Thyroid gland (tissue), 4 donors: ENCODE data around the gene IPP. TPM values are rescaled to one million over a fixed set of nuclear protein-coding genes. Genes with fewer than 3 reads are reported as not detected.
"Not testable (repeated sequence)": the region's sequence is repeated elsewhere in the genome, so short reads cannot be mapped to it uniquely, and the experiment has no call there.

Source experiments
- DNase-seq, 2 donors: peaks; one replicate each; pipeline ENCODE4 v3.0.0-alpha.2; 2019
- H3K27ac ChIP-seq, 3 donors: fragments of 200-600 bp; sonication (generic); 1 replicate in 2 of 3; 2 replicates in 1 of 3; pipeline ENCODE4 v1.5.1; 2016 to 2019; ENCODE audit warnings: mild to moderate bottlenecking in 1 of 3, moderate library complexity in 1 of 3
- H3K27me3 ChIP-seq: fragments of 200-600 bp; sonication (generic); one replicate; pipeline ENCODE4 v1.5.1; 2019
- H3K36me3 ChIP-seq, 2 donors: fragments of 200-600 bp; sonication (generic); one replicate each; pipeline ENCODE4 v1.5.1; 2016 to 2019
- H3K4me1 ChIP-seq, 2 donors: fragments of 200-600 bp; sonication (generic); one replicate each; pipeline ENCODE4 v1.5.1; 2017 to 2019
- H3K4me3 ChIP-seq, 3 donors: fragments of 200-600 bp; sonication (generic); replicated peaks in 1 of 3; 1 replicate in 2 of 3; 2 replicates in 1 of 3; pipeline ENCODE4 v1.5.1; 2016; ENCODE audit warnings: mild to moderate bottlenecking in 1 of 3
- H3K9me3 ChIP-seq: fragments of 200-600 bp; sonication (generic); one replicate; pipeline ENCODE4 v1.5.1; 2017
- POLR2A ChIP-seq, 2 donors: fragments of 450-650 bp; IDR thresholded peaks; one replicate each; pipeline ENCODE4 v1.6.1; 2017; ENCODE audit warnings: antibody characterized with exemption in 2 of 2, mild to moderate bottlenecking in 2 of 2, moderate library complexity in 1 of 2
- WGBS, 2 donors: methylation state at CpG; one replicate each; pipeline ENCODE4 v1.1.5; 2017; 5-methylcytosine and 5-hydroxymethylcytosine counted together
- intact Hi-C: fragments of 100-400 bp; cut with DNase I; formaldehyde crosslinking; loops from one replicate; pipeline ENCODE4 v1.15.1; 2023
- total RNA-seq, 4 donors: library from RNA; depleted of rRNA; stranded (reverse); fragments of >200 nt; gene quantifications; one replicate each; pipeline ENCODE4 v1.2.3, GENCODE V29; 2016
- TF ChIP-seq, protein P1 (sequence below), 6 experiments: fragments of 200-600 bp in 3 of 6; fragments of 450-650 bp in 3 of 6; sonication (generic) in 3 of 6; IDR thresholded peaks; one replicate each; pipeline ENCODE4 v1.5.1; 2016 to 2019; ENCODE audit warnings: antibody characterized with exemption in 6 of 6, mild to moderate bottlenecking in 2 of 6, inconsistent platforms in 1 of 6, moderate library complexity in 1 of 6

IPP gene
- total RNA-seq, 4 donors from 2014 or later, result 14.9 to 20.1 (median 17.8) TPM

DNA sequence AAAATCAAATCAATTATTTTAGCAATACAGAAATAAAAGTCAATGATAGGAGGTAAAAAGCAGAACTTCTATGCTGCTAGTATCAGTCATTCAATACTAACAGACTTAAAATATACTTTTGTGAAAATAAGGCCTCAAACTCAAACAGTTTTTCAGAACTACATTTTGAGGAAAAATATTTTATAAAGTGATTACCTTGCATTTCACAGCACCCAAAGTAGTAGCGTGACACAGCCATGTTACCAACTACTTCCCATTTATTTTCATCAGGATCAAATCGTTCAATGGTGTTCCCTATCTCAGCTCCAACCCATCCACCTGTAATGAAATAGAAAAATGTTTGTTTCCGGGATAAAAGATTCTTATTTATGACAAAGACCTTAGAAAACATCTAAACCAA, 33.8 kb downstream of the IPP start:
- H3K27ac ChIP-seq, result no peak overlapping the region
- TF ChIP-seq POLR2A (IDR thresholded peaks at IDR 0.05), result no peak
- TF ChIP-seq, protein P1, sequence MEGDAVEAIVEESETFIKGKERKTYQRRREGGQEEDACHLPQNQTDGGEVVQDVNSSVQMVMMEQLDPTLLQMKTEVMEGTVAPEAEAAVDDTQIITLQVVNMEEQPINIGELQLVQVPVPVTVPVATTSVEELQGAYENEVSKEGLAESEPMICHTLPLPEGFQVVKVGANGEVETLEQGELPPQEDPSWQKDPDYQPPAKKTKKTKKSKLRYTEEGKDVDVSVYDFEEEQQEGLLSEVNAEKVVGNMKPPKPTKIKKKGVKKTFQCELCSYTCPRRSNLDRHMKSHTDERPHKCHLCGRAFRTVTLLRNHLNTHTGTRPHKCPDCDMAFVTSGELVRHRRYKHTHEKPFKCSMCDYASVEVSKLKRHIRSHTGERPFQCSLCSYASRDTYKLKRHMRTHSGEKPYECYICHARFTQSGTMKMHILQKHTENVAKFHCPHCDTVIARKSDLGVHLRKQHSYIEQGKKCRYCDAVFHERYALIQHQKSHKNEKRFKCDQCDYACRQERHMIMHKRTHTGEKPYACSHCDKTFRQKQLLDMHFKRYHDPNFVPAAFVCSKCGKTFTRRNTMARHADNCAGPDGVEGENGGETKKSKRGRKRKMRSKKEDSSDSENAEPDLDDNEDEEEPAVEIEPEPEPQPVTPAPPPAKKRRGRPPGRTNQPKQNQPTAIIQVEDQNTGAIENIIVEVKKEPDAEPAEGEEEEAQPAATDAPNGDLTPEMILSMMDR (IDR thresholded peaks at IDR 0.05), result no peak

GRCh38 chr1:45713711-45714110, 36.7 kb downstream of the IPP start:
- no peak overlapping the region for H3K4me3 ChIP-seq
- no peaks in the 10 kb centered on the region for H3K27me3 ChIP-seq
- H3K27ac ChIP-seq, result no peak overlapping the region
- no peaks in the 10 kb centered on the region for H3K4me1 ChIP-seq
- H3K9me3 ChIP-seq, result no peaks in the 10 kb centered on the region
- intact Hi-C loops, result no loop called here
- no peak for DNase-seq
- no peak for TF ChIP-seq POLR2A (IDR thresholded peaks at IDR 0.05)
- TF ChIP-seq, protein P1 (IDR thresholded peaks at IDR 0.05), result no peak
- H3K36me3 ChIP-seq, result peaks cover 5% of the 10 kb centered on the region in 2 donors
- WGBS, 2 donors, result 93 to 94% methylated on average over 3 of the region's 3 CpGs

More for the DNA sequence above, 33.8 kb downstream of the IPP start:
- intact Hi-C loops, result no loop called here
- Histone ChIP-seq H3K36me3 (peaks cover 4 to 5% of the 10 kb centered on the region in 2 donors), H3K27me3 (no peaks in the 10 kb centered on the region), H3K4me1 (no peaks in the 10 kb centered on the region), H3K4me3 (no peak overlapping the region), H3K9me3 (no peaks in the 10 kb centered on the region)
- WGBS, 2 donors, result 93 to 95% methylated on average over 3 of the region's 3 CpGs
- DNase-seq, result no peak

GRCh38 chr1:45704637-45705036, 45.8 kb downstream of the IPP start:
- Histone ChIP-seq H3K9me3 (no peaks in the 10 kb centered on the region), H3K36me3 (peaks cover 0 to 6% of the 10 kb centered on the region in 2 donors), H3K4me3 (no peak overlapping the region), H3K27ac (no peak overlapping the region), H3K4me1 (no peaks in the 10 kb centered on the region), H3K27me3 (no peaks in the 10 kb centered on the region)
- intact Hi-C loops, result no loop called here
- WGBS, 2 donors, result 79 to 83% methylated on average over 1 of the region's 1 CpG
- TF ChIP-seq POLR2A (IDR thresholded peaks at IDR 0.05), result no peak
- TF ChIP-seq, protein P1 (IDR thresholded peaks at IDR 0.05), result no peak
- DNase-seq, result no peak

- TF ChIP-seq POLR2A (IDR thresholded peaks at IDR 0.05), result no peak
- TF ChIP-seq, protein P1 (IDR thresholded peaks at IDR 0.05), result no peak
- intact Hi-C loops, result no loop called here
- Histone ChIP-seq H3K4me3 (no peak overlapping the region), H3K36me3 (peaks cover 16 to 24% of the 10 kb centered on the region in 2 donors), H3K27me3 (no peaks in the 10 kb centered on the region), H3K27ac (no peak overlapping the region), H3K4me1 (no peaks in the 10 kb centered on the region), H3K9me3 (no peaks in the 10 kb centered on the region)
- DNase-seq, result no peak
- WGBS, 2 donors, result 90 to 95% methylated on average over 7 of the region's 7 CpGs
These were observed 55.6 kb downstream of the IPP start for GRCh38 chr1:45694823-45695222.

GRCh38 chr1:45693811-45694210, 56.6 kb downstream of the IPP start:
- 86 to 87% methylated on average over 8 of the region's 8 CpGs for WGBS, 2 donors
- H3K27me3 ChIP-seq, H3K4me3 ChIP-seq, H3K27ac ChIP-seq, DNase-seq, intact Hi-C loops, H3K4me1 ChIP-seq, H3K9me3 ChIP-seq: not testable (repeated sequence)
- peaks cover 16 to 24% of the 10 kb centered on the region in 2 donors for H3K36me3 ChIP-seq
